Measurements from ENCODE around the gene P2RX6. TPM values are rescaled to one million over a fixed set of nuclear protein-coding genes. Genes with fewer than 3 reads are reported as not detected.
"Not testable (repeated sequence)": the region's sequence is repeated elsewhere in the genome, so short reads cannot be mapped to it uniquely, and the experiment has no call there.

Gene P2RX6
- total RNA-seq, 1 donor from 2014 or later, result 0.07 TPM

DNA sequence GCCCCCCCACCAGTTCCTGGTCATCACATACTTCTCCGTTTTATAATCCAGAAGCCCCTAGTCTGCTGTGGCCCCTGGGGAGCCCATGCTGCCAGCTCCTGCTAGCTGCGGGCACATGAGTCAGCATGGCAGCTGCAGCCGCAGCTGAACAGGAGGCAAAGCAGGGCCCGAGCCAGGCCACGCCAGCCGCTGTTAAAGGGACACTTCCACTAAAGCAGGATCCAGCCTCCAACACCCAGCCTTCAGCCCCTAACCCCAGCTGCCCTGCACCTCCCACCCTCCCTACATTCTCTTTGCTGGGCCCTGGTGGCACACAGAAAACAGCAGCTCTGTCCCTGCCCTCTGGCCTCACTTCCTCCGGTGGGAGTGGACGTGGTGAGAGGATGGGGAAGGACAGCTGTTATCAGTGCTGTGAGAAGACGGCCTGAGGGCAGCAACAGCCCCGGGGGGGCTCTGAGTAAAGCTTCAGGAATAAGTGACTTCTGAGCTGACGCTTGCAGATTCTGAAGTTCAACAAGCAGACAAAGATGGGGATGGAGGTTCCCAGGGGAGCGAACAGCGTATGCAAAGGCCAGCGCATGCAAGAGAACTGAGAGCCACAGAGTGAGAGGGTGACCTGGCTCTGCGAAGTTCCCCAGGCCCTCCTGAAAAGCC, 30.1 kb downstream of the P2RX6 start:
- no peaks in the 10 kb centered on the region for H3K9me3 Mint-ChIP-seq
- DNase-seq (ENCODE audit: low spot score), result no peak
- no peak overlapping the region for H3K27ac Mint-ChIP-seq
- intact Hi-C loops (cut with micrococcal nuclease), result no loop called here
- H3K27me3 Mint-ChIP-seq (ENCODE audit: low read depth), result peaks cover 24% of the 10 kb centered on the region
- H3K36me3 Mint-ChIP-seq (ENCODE audit: low read depth), result no peaks in the 10 kb centered on the region
- H3K4me3 Mint-ChIP-seq (ENCODE audit: low read depth), result no peak overlapping the region
- H3K4me1 Mint-ChIP-seq (ENCODE audit: low read depth), result peaks cover 9% of the 10 kb centered on the region

DNA sequence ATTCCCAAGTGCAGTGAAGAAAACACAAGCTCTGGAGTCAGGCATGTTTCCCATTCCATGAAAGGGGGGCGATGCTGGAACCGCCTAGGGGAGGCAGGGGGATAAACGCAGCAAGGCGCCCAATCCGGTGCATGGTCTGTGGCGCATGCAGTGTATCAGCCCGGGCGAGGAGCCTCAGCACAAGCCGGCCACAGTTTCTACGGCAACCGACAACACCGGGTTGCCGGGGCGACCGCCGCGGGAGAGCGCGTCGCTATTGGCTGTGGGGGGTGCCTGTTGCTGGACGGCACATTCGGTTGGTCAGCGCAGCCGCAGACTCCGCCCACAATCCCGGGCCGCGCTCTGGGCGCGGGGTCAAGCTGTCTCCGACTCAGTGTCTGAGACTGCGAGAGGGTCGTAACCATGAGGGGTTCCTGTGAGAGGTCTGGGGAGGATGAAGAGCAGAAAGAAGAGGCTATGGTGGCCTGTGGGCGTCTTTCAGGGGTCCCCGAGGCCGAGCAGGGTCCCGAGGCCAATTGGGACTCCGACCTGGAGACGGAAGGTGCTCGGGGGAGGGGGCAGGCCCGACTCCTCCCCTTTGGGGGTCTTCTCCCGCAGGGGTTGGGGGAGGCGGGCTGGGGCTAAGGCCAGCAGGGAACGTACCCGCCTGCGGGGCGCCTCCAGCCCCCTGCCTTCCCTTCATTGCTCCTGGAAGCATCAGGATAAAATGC, 30.8 kb downstream of the P2RX6 start, which contains the start of gene LRRC74B:
LRRC74B (plus strand) TSS at position 362 of the 710 bp plus-strand sequence; CDS start at position 403, 41 bp downstream.
- DNase-seq (ENCODE audit: low spot score), result peak; percentile 69
- Mint-ChIP-seq H3K9me3 (no peaks in the 10 kb centered on the region), H3K36me3 (ENCODE audit: low read depth) (no peaks in the 10 kb centered on the region), H3K27ac (no peak within 1 kb of the TSS), H3K27me3 (ENCODE audit: low read depth) (peaks cover 24% of the 10 kb centered on the region), H3K4me1 (ENCODE audit: low read depth) (peaks cover 9% of the 10 kb centered on the region), H3K4me3 (ENCODE audit: low read depth) (no peak within 1 kb of the TSS)
- intact Hi-C loops (cut with micrococcal nuclease), result no loop called here

DNA sequence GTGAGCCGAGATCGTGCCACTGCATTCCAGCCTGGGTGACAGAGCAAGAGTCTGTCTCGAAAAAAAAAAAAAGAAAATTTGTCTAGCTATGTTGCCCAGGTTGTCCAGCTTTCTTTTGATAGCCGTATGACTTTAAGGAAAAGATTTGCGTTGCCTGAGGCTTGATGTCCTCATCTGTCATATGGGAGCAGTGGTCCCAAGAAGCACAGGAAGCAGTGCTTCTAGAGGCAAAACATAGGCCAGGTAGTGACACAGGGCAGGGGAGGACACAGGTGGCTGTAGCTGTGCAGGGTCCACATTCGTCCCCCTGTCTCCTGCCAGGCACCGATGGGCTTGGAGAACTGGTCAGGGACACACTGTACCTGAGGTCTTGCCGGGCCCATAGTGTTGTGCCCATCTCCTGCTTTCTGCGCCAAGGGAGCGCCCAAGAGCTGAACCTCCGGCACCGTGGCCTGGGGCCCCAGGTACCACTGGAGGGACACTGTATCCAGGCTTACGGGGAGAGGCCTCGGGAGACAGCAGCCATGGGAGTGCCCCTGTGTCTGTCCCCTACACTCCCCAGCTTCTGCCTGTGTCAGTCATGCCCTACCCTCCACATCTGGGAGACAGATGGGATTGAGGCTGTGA, 32.2 kb downstream of the P2RX6 start:
- no peaks in the 10 kb centered on the region for H3K9me3 Mint-ChIP-seq
- H3K27me3 Mint-ChIP-seq (ENCODE audit: low read depth), result peaks cover 22% of the 10 kb centered on the region
- DNase-seq (ENCODE audit: low spot score), result no peak
- H3K27ac Mint-ChIP-seq, result no peak overlapping the region
- H3K4me3 Mint-ChIP-seq (ENCODE audit: low read depth), result no peak overlapping the region
- peaks cover 9% of the 10 kb centered on the region for H3K4me1 Mint-ChIP-seq (ENCODE audit: low read depth)
- H3K36me3 Mint-ChIP-seq (ENCODE audit: low read depth), result no peaks in the 10 kb centered on the region
- intact Hi-C loops (cut with micrococcal nuclease), result no loop called here

DNA sequence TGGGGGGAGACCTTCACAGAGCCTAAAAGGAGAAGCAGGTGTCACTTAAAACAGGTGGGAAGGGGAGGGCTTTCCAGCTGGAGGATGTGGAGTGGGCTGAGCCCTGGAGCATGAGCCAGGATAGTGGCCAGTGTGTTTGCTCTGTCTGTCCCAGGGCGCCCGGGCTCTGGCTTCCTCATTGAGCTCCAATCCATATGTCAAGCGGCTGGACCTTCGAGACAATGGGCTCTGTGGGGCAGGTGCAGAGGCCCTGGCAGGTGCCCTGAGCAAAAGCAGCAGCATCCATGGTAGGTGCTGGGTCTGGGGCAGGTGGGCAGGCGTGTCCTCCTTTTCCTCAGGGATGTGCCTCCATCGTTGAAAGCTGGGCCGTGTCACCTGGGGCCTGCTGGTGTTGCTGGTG, 32.8 kb downstream of the P2RX6 start:
- Mint-ChIP-seq H3K27ac (no peak overlapping the region), H3K4me3 (ENCODE audit: low read depth) (no peak overlapping the region)
- intact Hi-C loops (cut with micrococcal nuclease), result no loop called here

DNA sequence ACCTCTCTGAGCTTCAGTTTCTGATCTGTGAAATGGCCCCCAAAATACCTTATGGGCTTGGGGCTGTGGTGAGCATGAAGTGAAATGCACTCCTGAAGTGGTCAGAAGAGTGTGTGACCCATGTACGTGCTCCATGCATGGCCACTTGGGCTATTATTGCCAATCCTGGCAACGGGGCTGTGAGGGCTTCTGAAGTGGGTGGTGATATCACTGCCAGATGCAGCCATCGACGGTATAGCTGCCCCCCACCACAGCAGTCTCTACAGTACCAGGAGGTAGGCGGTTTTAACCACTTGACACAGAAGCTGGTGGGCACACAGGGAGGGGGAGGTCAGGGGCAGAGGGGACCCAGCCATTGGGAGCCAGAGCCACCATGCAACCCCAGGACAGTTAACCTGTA, 33.5 kb downstream of the P2RX6 start:
- H3K36me3 Mint-ChIP-seq (ENCODE audit: low read depth); intact Hi-C loops (cut with micrococcal nuclease); DNase-seq (ENCODE audit: low spot score); H3K4me3 Mint-ChIP-seq (ENCODE audit: low read depth); H3K9me3 Mint-ChIP-seq; H3K27ac Mint-ChIP-seq; H3K4me1 Mint-ChIP-seq (ENCODE audit: low read depth): not testable (repeated sequence)
- peaks cover 17% of the 10 kb centered on the region for H3K27me3 Mint-ChIP-seq (ENCODE audit: low read depth)

More for the DNA sequence above, 32.8 kb downstream of the P2RX6 start:
- H3K27me3 Mint-ChIP-seq (ENCODE audit: low read depth), result peaks cover 22% of the 10 kb centered on the region
- H3K4me1 Mint-ChIP-seq (ENCODE audit: low read depth), result peaks cover 9% of the 10 kb centered on the region
- no peaks in the 10 kb centered on the region for H3K36me3 Mint-ChIP-seq (ENCODE audit: low read depth)
- no peaks in the 10 kb centered on the region for H3K9me3 Mint-ChIP-seq
- no peak for DNase-seq (ENCODE audit: low spot score)

DNA sequence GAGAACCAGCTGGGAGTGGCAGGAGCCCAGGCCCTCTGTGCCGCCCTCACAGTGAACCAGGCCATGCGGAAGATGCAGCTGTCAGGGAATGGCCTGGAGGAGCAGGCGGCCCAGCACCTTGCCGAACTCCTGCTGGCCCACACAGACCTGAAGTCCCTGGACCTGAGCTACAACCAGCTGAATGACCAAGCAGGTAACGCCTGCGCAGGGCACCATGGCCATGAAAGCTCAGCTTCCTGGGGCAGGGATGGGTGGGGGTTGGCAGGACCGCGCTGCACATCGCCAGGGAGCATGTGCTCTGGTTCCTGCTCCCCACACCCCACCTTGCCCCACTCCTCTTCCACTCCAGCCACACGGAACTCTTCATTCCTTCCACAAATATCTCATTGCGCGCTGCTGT, 34.0 kb downstream of the P2RX6 start:
- DNase-seq (ENCODE audit: low spot score); H3K4me1 Mint-ChIP-seq (ENCODE audit: low read depth); intact Hi-C loops (cut with micrococcal nuclease); H3K27ac Mint-ChIP-seq; H3K9me3 Mint-ChIP-seq; H3K36me3 Mint-ChIP-seq (ENCODE audit: low read depth); H3K4me3 Mint-ChIP-seq (ENCODE audit: low read depth): not testable (repeated sequence)
- peaks cover 16% of the 10 kb centered on the region for H3K27me3 Mint-ChIP-seq (ENCODE audit: low read depth)

DNA sequence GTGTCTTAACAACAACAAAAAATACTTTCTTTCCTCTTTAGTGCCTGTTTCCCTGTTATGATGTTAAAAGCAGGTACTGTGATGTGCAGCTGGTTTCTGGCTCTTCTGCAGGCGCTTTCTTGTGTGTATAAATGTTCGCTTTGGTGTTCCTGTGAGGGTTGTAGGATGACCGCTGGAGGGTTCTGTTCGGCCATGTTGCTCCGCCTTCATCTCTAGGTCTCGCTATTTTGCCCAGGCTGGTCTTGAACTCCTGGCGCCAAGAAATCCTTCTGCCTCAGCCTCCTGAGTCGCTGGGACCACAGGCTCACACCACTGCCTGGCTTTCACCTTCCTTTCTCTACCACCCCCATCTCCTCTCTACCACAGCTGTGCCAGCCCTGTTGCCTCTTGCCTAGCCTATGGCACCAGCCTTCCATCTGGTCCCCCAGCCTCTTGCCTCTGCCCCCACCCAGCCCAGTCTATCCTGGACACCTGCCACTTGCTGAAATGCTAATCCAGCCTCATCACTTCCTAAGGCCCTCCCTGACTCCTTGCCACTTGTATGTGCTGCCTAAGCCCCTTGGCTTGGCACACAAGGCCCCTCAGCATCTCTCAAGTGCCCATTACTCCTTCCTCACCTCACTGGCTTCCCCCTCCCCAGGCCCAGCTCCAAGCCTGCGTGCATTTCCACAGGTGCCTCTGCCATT, 36.3 kb downstream of the P2RX6 start:
- Mint-ChIP-seq H3K4me1 (ENCODE audit: low read depth) (peaks cover 6% of the 10 kb centered on the region), H3K27me3 (ENCODE audit: low read depth) (no peaks in the 10 kb centered on the region), H3K4me3 (ENCODE audit: low read depth) (no peak overlapping the region), H3K9me3 (no peaks in the 10 kb centered on the region), H3K27ac (no peak overlapping the region), H3K36me3 (ENCODE audit: low read depth) (no peaks in the 10 kb centered on the region)
- intact Hi-C loops (cut with micrococcal nuclease), result no loop called here
- no peak for DNase-seq (ENCODE audit: low spot score)

DNA sequence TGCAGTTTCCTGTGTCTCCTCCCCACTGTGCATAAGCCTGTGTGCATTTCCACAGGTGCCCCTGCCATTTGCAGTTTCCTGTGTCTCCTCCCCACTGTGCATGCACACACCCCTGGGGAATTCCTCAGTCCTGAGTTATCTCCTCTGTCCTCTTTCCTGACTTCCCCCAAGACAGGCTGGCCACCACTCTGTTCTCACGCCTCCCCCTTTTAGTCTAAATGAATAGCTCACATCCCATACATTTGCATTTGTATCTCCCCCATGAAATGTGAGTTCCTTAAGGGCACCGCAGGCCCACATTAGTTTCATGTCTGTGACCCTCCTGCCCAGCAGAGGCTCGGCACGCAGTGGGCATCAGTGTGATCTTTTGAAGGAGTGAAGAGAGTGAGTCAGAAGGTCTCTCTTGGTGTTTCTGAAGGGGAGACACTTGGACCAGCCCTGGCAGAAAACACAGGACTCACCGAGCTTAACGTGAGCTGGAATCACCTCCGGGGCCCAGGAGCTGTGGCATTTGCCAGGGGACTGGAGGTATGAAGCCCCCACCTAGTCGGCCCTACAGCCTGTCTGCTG, 37.0 kb downstream of the P2RX6 start:
- Mint-ChIP-seq H3K4me3 (ENCODE audit: low read depth) (no peak overlapping the region), H3K4me1 (ENCODE audit: low read depth) (peaks cover 10% of the 10 kb centered on the region), H3K36me3 (ENCODE audit: low read depth) (no peaks in the 10 kb centered on the region), H3K27ac (no peak overlapping the region), H3K9me3 (no peaks in the 10 kb centered on the region), H3K27me3 (ENCODE audit: low read depth) (peaks cover 5% of the 10 kb centered on the region)
- DNase-seq (ENCODE audit: low spot score), result no peak
- intact Hi-C loops (cut with micrococcal nuclease), result no loop called here

DNA sequence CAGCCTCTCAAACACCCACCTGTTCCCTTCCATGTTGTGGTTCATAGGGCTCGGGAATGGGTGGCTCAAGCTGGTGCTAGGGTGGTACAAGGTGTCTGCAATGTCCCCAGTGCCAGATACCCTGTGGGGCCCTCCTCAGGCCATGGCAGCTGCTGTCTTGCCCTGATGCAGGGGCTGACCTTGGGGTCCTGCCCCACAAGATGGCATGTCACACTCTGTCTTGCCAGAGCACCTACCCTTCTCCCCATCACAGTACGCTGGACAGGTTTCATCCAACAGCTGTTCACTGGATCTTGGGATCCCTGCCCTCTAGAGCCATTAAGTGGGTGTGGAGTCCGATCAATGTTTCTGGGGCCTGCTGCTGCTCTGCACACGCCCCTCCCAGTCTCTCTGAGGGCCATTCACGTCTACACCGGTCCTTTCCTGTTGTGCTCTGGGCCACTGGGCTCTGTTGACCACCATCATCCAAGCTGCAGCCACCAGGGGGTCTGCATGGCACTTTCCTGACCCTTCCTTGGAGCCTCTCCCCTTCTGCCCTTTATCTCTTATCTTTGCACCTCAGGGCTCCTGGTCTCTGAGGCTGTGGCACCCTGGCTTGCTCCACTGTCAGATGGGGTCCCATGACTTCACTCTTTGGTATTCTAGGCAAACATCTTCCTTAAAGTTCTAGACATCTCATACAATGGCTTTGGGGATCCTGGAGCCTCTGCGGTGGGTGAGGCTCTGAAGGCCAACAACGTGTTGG, 37.9 kb downstream of the P2RX6 start:
- no peak for DNase-seq (ENCODE audit: low spot score)
- peaks cover 8% of the 10 kb centered on the region for H3K27me3 Mint-ChIP-seq (ENCODE audit: low read depth)
- no peak overlapping the region for H3K4me3 Mint-ChIP-seq (ENCODE audit: low read depth)
- peaks cover 10% of the 10 kb centered on the region for H3K4me1 Mint-ChIP-seq (ENCODE audit: low read depth)
- intact Hi-C loops (cut with micrococcal nuclease), result no loop called here
- no peaks in the 10 kb centered on the region for H3K36me3 Mint-ChIP-seq (ENCODE audit: low read depth)
- H3K27ac Mint-ChIP-seq, result no peak overlapping the region
- H3K9me3 Mint-ChIP-seq, result no peaks in the 10 kb centered on the region

DNA sequence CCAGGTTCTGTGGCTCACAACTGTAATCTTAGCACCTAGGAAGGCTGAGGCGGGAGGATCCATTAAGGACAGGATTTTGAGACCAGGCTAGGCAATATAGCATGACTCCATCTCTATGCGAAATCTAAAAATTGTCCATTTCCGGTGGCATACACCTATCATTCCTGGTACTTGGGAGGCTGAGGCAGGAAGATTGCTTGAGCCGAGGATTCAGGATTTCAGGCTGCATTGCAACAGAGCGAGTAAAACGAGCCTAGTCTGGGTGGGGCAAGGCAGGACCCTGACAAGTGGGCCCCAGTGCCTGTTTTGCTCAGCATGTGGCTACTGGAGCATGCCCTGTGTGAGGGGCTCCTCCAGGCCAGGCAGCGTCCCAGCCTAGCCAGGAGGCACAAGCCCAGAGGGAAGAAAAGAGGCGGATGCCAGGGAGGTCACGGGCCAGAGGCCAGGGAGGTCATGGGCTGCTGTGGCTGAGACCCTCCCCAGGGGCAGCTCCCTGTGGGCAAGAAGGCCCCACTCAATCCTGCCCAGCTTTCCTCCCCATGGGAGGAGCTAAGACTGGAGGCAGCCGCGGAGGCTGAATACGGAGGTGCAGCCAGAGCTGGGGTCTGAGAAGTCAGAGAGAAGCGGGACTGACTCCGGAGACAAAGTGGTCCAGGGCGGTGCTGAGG, 39.2 kb downstream of the P2RX6 start:
- no peaks in the 10 kb centered on the region for H3K36me3 Mint-ChIP-seq (ENCODE audit: low read depth)
- intact Hi-C loops (cut with micrococcal nuclease), result no loop called here
- peaks cover 8% of the 10 kb centered on the region for H3K27me3 Mint-ChIP-seq (ENCODE audit: low read depth)
- no peak for DNase-seq (ENCODE audit: low spot score)
- H3K4me1 Mint-ChIP-seq (ENCODE audit: low read depth), result peaks cover 10% of the 10 kb centered on the region
- H3K27ac Mint-ChIP-seq, result no peak overlapping the region
- no peaks in the 10 kb centered on the region for H3K9me3 Mint-ChIP-seq
- H3K4me3 Mint-ChIP-seq (ENCODE audit: low read depth), result no peak overlapping the region

DNA sequence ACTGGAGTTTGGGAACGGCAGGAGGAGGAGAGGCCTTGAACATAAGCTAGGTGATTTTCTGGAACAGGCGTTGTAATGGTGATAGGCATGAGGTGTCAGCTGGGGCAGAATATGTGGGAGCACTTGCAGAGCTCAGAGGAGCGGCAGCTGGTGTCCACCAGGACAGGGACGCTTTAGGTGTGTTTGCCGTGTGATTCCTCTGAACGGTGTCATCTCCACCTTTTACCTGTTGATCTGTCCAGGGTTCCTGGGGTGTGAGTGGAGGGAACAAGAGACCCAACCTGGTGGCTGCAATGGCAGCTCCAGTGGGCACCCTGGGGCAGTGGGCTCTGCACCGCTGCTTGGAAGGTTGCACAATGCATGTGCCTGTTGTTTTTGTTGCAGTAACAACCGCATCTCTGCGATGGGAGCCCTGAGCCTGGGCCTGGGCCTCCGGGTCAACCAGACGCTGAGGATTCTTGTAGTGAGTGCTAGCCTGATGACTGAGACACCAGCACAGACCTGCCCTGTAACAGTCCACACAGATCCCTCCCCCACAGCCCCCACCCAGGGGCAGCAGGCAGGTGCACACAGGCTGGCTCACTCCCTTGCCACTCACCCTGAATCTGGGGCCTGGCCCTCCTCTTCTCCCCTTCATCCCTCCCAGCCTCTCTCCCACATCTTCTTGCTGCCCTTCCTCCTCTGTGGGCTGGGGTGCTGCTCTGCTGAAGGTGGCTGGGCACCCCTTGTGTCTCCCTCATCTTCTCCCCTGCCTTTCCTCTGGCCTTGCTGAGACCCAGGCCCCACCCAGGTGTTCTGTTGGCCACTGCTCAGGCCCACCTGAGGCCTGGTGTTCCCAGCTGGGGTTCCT, 40.0 kb downstream of the P2RX6 start:
- Mint-ChIP-seq H3K27ac (no peak overlapping the region), H3K27me3 (ENCODE audit: low read depth) (peaks cover 8% of the 10 kb centered on the region)

More for the DNA sequence above, 40.0 kb downstream of the P2RX6 start:
- Mint-ChIP-seq H3K9me3 (no peaks in the 10 kb centered on the region), H3K36me3 (ENCODE audit: low read depth) (no peaks in the 10 kb centered on the region), H3K4me3 (ENCODE audit: low read depth) (no peak overlapping the region), H3K4me1 (ENCODE audit: low read depth) (peaks cover 10% of the 10 kb centered on the region)
- DNase-seq (ENCODE audit: low spot score), result no peak
- intact Hi-C loops (cut with micrococcal nuclease), result no loop called here
